HG03432 (cell line): Measurements from ENCODE around the gene EYA2.

Source experiments
- ATAC-seq: cut with Tn5 transposase; IDR thresholded peaks from one replicate; pipeline ENCODE4 v1.9.1; 2021; ENCODE audit warnings: mild to moderate bottlenecking, moderate library complexity; ENCODE audit not compliant: unreplicated experiment

Gene EYA2

DNA sequence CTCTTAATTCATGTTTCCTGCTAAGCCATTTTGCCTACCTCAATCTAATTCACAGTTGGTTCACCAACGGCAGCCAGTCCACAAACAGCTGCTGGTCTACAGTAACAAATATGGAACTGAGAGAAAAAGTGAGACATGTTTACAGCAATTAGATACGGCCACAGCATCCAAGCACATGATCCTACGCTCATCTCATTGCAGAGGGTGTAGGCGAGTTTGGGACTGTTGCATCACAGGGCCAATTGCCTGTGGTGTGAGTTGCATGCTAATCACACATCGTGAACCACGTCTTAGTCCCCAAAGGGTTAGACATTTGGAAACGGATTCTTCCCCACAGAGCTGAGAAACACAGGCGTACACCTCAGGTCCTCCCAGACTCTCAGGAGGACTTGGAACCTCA, 166.9 kb downstream of the EYA2 start:
- ATAC-seq: no peak

DNA sequence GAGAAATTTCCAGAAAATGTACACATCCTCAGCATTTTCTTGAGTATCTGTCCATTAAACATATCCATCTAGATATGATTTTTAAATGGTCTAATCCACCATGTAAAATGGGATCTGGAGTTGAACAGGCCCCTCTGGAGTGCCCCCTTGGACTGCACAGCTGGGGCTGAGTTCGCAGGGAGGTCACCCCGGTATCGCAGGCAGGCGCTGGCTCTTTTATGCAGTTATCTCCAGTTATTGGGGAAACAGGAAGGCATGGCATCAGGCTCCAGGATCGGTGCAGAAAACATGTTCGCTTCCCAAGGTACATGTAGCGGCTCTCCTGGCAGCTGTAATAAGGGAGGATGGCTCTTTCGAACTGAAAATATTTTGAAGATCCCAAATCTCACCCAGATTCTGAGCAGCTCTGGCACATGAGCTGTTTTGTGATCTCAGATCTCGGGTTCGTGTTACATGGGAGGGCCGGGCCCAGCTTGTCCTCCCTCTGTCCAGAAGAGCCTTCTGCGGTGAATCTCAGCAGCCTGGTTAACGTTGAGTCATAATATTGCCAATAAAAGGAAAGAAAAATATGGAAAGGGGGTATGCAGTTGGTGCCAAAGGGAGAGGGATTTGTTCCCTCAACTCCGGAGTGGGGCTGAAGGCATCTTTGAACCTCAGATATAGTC, 167.7 kb downstream of the EYA2 start:
- ATAC-seq: no peak

- ATAC-seq: no peak
These were observed 168.8 kb downstream of the EYA2 start for GRCh38 chr20:47063407-47063806.

- ATAC-seq: no peak
These were observed 169.2 kb downstream of the EYA2 start for GRCh38 chr20:47063808-47064207.

- no peak for ATAC-seq
These were observed 172.0 kb downstream of the EYA2 start for GRCh38 chr20:47066484-47067270.

DNA sequence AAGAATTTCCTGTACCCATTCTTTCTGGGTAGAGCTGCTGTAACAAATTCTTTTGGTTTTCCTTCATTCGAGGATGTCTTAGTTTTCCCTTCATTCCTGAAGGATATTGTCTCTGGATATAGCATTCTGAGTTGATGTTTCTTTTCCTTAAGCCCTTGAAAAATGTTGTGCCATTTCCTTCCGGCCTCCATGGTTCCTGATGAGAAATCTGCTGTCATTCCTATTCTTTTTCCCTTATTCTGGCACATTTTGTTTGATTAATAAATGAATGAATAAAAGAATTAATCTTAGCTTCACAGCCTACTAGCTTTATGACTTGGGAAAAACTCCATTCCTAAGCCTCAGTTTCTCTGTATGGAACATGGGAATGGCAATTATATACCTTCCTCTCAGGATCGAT, 173.1 kb downstream of the EYA2 start:
- no peak for ATAC-seq

DNA sequence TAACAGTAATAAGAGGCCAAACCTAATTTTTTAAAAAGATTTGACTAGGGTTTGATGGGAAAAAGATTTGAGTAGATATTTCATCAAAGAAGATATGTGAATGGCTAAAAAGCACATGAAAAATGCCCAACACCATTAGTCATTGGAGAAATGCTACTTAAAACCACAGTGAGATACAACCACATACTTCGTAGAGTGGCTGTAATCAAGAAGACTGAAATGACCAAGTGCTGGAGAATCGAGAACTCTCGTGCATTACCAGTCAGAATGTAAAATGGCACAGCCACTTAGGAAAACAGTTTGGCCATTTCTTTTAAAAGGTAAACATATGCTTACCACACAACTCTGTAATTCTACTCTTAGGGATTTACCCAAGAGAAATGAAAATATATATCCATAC, 175.5 kb downstream of the EYA2 start:
- no peak for ATAC-seq

DNA sequence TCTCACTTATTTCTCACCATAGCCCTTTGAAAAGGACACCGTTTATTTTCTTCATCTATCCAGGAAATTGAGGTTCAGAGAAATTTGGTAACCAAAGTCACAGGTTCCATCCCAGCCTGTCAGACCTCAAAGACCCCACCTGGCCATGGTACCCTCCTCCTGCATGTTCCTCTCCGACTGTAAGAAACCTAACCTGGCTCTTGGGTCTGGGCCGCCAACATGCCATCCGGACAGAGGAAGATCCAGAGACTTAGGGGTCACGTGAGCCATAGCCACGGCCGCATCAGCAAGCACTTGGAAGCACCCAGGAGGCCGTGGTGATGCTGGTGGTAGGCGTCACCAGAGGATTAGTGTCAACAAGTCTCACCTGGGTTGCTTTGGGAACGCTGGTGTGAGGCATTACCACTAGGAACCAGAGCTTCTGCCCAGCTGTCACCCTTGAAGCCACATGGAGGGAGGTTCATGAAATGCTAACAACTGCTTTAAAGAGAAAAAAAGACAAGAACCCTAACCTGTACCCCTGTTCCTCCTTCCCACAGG, 177.1 kb downstream of the EYA2 start:
- ATAC-seq: no peak

DNA sequence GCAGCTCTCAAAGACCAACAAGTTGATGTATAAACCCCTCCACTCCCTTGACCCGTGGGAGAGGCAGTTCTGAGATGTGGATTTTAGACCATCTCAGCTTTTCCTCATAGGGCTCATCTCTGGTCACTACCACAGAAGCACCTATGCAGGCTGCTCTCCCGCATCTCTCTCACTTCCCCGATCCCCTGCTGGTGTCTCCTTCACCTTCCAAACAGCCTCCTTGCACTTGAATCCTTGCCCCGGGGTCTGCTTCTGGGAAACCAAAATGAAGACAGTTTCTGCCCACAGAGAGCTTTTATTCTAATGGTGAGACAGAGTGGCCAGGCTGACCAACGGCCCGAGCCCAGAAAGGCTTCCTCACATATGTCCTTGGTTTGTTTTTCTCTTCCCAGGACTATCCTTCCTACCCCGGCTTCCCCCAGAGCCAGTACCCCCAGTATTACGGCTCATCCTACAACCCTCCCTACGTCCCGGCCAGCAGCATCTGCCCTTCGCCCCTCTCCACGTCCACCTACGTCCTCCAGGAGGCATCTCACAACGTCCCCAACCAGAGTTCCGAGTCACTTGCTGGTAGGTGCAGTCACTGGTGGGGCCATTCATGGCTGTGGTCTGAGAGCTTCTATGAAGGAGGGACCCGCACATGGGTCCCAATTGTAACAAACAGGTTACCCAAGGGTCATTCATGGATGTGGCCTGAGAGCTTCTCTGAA, 179.3 kb downstream of the EYA2 start:
- no peak for ATAC-seq

DNA sequence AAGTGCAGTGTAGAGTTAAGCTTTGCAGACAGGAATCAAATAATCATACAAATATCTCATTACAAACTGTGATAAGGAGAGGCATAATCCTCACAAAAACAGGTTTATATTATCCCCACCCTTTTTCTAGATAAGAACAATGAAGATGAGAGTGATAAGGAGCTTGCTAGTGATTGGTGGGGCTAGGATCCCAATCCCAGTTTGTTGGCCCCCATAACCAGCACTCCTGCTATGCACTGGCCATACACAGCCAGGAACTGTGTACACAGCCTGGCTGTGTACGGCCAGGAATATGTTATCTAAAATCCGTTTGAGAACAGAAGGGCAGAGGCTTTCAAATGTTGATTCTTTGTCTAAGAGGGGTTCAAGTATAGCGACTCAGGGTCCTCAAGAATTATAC, 180.6 kb downstream of the EYA2 start:
- no peak for ATAC-seq

GRCh38 chr20:47079047-47079446, 184.4 kb downstream of the EYA2 start:
- no peak for ATAC-seq

GRCh38 chr20:47080365-47080764, 185.7 kb downstream of the EYA2 start:
- no peak for ATAC-seq

DNA sequence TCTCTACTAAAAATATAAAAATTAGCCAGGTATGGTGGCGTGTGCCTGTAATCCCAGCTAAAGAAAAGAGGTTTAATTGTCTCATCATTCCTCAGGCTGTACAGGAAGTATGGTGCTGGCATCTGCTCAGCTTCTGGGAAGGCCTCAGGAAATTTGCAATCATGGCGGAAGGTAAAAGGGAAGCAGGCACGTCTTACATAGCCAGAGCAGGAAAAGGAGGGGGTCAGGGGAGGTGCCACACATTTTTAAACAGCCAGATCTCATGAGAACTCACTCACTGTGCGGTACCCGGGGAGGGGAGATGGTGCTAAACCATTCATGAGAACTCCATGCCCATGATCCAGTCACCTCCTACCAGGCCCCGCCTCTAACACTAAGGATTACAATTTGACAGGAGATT, 191.7 kb downstream of the EYA2 start:
- ATAC-seq: no peak

DNA sequence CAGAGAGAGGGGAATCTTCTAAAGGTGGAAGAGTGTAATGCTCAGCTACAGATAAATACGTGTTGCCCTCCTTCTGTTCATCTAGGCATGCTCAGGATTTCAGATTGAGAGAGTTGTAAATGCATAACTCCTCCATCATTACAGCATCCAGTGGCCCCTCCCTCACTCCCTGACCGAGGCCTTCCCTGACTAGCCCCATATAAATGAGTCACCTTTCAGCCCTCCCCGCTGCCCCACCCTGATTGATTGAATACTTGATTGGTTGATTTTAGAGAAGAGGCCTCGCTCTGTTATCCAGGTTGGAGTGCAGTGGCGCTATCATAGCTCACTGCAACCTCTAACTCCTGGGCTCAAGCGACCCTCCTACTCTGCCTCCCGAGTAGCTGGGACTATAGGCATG, 193.7 kb downstream of the EYA2 start:
- ATAC-seq: no peak

DNA sequence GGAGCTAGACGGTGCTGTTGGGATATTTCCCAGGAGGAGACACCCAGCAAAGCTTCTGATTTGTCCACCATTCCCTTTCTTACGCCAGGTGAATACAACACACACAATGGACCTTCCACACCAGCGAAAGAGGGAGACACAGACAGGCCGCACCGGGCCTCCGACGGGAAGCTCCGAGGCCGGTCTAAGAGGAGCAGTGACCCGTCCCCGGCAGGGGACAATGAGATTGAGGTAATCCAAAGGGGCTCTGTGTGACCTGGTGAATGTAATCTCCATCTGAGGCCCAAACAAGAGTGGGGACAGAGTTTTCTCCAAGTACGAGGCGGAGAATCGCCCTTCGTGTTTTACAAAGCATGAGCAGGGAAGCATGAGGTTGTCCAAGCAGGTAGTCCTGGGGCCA, 194.5 kb downstream of the EYA2 start:
- ATAC-seq: no peak

- ATAC-seq: no peak
These were observed 196.2 kb downstream of the EYA2 start for GRCh38 chr20:47090835-47091234.

- no peak for ATAC-seq
These were observed 198.8 kb downstream of the EYA2 start for GRCh38 chr20:47093320-47093966.

- ATAC-seq: no peak
These were observed 201.0 kb downstream of the EYA2 start for GRCh38 chr20:47095690-47096089.

- ATAC-seq: no peak
These were observed 203.3 kb downstream of the EYA2 start for GRCh38 chr20:47097691-47098622.

DNA sequence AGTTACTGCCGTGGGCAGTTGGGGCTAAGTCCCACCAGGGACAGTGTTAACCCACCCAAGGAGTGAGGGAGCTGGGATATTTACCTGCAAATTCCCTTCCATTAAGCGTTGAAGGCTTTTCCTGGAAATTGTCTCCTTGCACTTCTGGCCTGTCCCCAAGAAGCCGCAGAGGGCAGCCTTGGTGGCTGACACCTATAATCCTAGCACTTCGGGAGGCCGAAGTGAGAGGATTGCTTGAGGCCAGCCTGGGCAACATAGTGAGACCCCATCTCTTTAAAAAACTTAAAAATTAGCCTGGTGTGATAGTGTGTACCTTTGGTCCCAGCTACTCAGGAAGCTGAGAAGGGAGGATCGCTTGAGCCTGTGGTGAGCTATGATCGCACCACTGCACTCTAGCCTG, 204.4 kb downstream of the EYA2 start:
- no peak for ATAC-seq
